ENCODE measurements around the gene SF1.

Gene SF1

DNA sequence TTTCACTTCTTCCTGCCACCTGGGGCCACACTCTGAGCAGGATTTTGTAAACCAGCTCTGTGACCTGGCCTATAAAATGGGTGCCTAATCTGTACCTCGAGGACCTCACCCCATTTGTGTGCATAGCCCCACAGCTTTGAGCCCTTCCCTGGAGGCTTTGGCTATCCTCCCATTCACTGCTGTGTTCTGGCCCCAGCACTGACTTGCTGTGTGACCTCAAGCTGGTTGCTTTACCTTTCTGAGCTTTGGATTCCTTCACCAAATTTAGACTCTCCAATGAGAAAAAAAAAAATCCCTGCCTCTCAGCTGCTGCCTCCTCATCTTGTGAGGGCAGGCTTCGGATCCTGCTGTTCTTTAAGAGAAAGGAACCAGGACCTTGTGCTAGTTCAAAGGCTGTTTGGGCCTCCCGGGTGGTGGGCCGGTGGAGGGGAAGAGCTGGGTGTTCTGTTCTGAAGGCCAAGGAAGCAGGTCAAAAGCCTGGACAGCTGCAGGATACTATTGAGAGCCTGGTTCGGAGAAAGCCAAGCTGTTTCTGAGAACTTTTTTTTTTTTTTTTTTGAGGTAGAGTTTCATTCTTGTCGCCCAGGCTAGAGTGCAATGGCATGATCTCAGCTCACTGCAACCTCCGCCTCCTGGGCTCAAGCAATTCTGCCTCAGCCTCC lies 17.5 kb downstream of the SF1 start:
- DNase-seq (ENCODE audit: low read depth in 2 of 2) = no peak

DNA sequence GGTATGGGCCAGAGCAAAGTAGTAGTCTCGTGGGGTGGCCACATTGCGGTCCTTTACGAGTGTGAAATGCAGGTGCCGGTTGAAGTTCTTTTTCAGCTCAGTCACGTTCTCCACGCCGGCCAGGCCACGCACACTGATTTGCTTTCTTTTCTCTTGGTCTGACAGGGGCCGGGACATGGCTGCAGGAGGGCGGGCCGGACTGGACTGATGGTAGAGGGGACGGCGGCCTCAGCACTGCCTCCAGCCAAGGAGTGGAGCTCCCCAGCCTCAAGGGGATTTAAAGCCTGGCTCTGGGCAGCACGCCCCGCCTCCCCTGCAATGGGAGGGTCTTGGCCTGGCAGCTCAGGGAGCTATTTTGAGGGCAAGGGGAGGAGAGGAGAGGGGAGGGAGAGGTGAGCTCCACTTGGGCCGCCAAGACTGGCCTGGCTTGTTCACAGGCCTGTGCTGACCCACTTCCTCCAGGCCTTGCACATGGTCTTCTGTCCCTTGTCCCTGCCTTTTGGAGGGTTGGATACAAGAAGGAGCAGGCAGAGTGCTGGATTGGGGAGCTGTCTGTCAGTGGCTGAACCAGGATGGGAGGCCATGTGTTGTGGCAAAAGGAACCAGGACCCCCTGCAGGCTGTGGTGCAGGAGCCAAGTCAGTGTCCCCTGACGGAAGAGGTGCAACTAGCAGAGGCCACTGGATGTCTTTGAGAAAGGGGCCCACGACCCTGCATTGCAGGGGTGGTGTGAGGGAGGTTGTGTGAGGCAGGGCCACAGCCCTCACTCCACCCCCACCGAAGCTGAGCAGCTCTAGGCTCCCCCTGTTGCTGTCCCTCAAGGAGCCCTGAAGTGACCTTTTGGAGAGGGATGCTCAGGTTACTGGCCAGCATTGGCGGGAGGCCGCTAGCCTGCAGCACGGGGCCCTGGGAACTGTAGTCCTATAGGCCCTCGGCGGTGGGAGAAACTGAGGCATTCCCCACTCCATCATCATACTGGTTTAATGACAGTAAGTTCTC lies 18.3 kb downstream of the SF1 start, which contains the start of gene PYGM:
Gene PYGM (minus strand): TSS at position 253 of the 998 bp plus-strand sequence. CDS start 76 bp downstream, at position 177.
- no peak for DNase-seq (ENCODE audit: low read depth in 2 of 2)

GRCh38 chr11:64759131-64759721 lies 19.1 kb downstream of the SF1 start:
- no peak for DNase-seq (ENCODE audit: low read depth in 2 of 2)

GRCh38 chr11:64758330-64759079 lies 19.8 kb downstream of the SF1 start:
- DNase-seq (ENCODE audit: low read depth in 2 of 2) = no peak

GRCh38 chr11:64757549-64758329 lies 20.6 kb downstream of the SF1 start:
- no peak for DNase-seq (ENCODE audit: low read depth in 2 of 2)

DNA sequence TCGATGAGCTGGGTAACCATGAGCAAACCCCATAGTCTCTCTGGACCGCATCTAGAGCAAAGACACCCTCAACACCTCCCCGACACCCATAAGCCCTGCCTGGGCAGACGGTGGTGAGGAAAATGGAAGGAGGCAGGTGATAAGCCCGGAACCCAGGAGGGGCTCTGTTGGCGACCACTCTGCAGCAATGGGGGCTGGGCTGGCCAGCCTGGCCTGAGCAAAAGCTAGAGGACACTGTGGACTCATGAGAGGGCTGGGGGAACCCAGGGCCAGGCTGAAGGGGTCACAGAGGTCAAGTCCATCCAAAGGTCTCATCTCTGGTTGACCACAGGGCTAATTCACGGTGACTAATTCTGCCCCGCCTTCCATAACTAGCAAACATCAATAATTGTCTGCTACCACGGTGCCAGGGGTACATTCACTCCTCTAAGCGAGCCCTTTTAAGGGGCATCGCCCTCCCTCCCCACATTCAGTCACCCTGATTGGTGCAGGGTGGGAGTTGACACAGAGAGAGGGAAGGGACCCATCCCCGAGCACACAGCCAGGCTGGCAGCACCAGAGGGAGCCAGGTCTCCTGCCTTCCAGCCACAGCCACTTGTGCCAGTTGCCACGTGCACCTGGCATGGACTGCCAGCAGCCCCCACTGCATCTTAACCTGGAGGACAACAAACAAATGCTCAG lies 22.5 kb downstream of the SF1 start:
- no peak for DNase-seq (ENCODE audit: low read depth in 2 of 2)

GRCh38 chr11:64754919-64755662 lies 23.3 kb downstream of the SF1 start:
- DNase-seq (ENCODE audit: low read depth in 2 of 2) = no peak

GRCh38 chr11:64754124-64754918 lies 24.0 kb downstream of the SF1 start:
- no peak for DNase-seq (ENCODE audit: low read depth in 2 of 2)

DNA sequence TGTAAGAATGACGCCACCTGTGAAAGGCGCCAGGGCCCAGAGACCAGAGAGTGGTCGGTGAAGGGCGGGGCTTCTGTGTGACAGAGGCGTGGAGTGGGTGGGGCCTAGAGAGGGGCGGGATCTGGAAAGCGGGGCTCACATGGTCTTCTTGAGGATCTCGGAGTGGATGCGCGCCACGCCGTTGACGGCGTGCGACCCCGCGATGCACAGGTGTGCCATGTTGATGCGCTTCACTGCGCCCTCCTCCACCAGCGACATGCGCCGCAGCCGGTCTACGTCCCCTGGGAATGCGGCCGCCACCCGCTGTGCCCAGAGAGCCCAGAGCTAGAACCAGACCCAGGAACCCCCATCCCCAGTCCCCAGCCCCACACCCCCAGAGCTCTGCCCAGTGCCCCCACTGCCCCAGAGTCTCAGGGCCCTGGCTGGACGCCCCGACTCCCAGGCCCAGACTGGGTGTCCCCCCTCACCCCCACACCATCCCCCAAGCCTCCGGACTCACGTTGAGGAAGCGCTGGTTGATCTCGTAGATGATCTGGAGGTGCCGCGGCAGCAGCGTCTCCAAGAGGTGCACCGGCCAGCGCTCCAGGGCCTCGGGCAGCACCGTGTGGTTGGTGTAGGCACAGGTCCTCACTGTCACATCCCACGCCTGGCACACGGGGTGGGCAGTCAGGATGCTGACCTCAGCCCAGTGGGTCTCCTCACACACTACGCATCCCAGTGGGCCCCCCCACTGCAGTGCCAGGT lies 24.8 kb downstream of the SF1 start:
- DNase-seq (ENCODE audit: low read depth in 2 of 2) = no peak

GRCh38 chr11:64753019-64753379 lies 25.3 kb downstream of the SF1 start:
- no peak for DNase-seq (ENCODE audit: low read depth in 2 of 2)

GRCh38 chr11:64752175-64752970 lies 26.0 kb downstream of the SF1 start:
- no peak for DNase-seq (ENCODE audit: low read depth in 2 of 2)

DNA sequence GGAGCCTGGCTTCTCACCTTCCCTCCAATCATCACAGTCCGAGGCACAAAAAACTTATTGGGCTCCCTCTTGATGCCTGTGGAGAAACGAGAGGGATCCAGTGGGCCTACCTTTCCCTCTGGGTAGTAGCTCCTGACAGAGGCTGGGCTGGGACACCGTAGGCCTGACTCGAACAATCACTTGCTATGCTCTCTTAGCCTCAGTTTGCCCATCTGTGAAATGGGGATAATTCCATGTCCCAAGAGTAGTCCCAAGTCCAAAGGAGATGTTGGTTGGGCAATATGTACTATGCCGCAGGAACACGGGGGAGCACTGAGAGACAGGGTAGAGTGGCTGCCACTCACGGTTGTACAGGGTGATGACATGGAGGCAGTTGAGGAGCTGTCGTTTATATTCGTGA lies 26.8 kb downstream of the SF1 start:
- no peak for DNase-seq (ENCODE audit: low read depth in 2 of 2)

GRCh38 chr11:64751136-64751535 lies 27.2 kb downstream of the SF1 start:
- no peak for DNase-seq (ENCODE audit: low read depth in 2 of 2)

DNA sequence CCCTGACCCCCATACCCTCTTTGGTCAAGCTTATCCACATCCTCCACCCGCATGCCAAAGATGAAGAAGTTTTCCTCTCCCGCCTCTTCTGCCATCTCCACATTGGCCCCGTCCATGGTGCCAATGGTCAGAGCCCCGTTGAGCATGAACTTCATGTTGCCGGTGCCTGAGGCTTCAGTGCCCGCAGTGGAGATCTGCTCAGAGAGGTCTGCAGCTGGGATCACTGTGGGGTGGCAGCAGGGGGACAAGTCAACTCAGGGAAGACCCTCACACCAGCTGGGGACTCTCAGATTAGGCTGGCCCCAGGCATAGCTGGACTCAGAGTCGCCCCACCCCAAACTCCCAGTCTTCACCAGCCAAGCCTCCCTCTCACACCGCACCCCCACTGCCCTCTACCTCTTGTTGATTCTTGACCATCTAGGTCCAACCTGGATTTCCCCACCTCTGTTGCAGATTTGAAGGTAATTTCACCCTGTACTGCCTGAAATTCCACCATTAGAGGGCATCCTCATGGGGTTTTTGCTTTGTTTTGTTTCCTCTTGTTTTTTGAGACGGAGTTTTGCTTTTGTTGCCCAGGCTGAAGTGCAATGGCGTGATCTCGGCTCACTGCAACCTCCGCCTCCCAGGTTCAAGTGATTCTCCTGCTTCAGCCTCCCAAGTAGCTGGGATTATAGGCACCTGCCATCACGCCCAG lies 27.8 kb downstream of the SF1 start:
- DNase-seq (ENCODE audit: low read depth in 2 of 2) = no peak

- no peak for DNase-seq (ENCODE audit: low read depth in 2 of 2)
Observed at GRCh38 chr11:64747961-64748665, 30.2 kb downstream of the SF1 start.

GRCh38 chr11:64746486-64746885 lies 31.9 kb downstream of the SF1 start:
- DNase-seq (ENCODE audit: low read depth in 2 of 2) = no peak
